K562 (cell line): ENCODE measurements around the gene ENSA. TPM values are rescaled to one million over a fixed set of nuclear protein-coding genes. Genes with fewer than 3 reads are reported as not detected.

Experiments
- ARHGAP35 ChIP-seq: fragments of 450-650 bp; IDR thresholded peaks from 2 replicates; pipeline ENCODE4 v1.6.1; 2018; ENCODE audit not compliant: partially characterized antibody
- ATF7 ChIP-seq: fragments of 450-650 bp; IDR thresholded peaks from 2 replicates; pipeline ENCODE4 v1.7.1; 2014; ENCODE audit warnings: mild to moderate bottlenecking, moderate library complexity
- CAMTA2 ChIP-seq: fragments of 250-450 bp; sonication (Bioruptor Pico); conservative IDR thresholded peaks from 2 replicates; pipeline ENCODE4 v1.5.1; 2022
- CBFA2T3 ChIP-seq: fragments of 450-650 bp; IDR thresholded peaks from 2 replicates; pipeline ENCODE4 v1.6.1; 2017
- HIVEP1 ChIP-seq: fragments of 250-450 bp; sonication (Bioruptor Pico); IDR thresholded peaks from 2 replicates; pipeline ENCODE4 v1.4.0; 2020; ENCODE audit warnings: mild to moderate bottlenecking
- NCOA4 ChIP-seq: fragments of 450-650 bp; IDR thresholded peaks from 2 replicates; pipeline ENCODE4 v1.6.1; 2018; ENCODE audit warnings: mild to moderate bottlenecking; ENCODE audit not compliant: partially characterized antibody
- PCBP1 ChIP-seq: fragments of 200-400 bp; formaldehyde crosslinking; IDR thresholded peaks from 2 replicates; pipeline ENCODE4 v1.6.1; 2018; ENCODE audit warnings: mild to moderate bottlenecking, low read depth, low read length; ENCODE audit not compliant: poor library complexity, severe bottlenecking
- RNF2 ChIP-seq: sonication (generic); IDR thresholded peaks from 2 replicates; pipeline ENCODE4 v1.6.1; 2016
- RREB1 ChIP-seq: fragments of 250-450 bp; sonication (Bioruptor Pico); IDR thresholded peaks from 2 replicates; pipeline ENCODE4 v1.4.0; 2020
- SMARCC2 ChIP-seq: fragments of 450-650 bp; IDR thresholded peaks from 2 replicates; pipeline ENCODE4 v1.6.1; 2017; ENCODE audit warnings: antibody characterized with exemption, moderate library complexity, mild to moderate bottlenecking, low read depth
- ZBTB17 ChIP-seq: fragments of 450-650 bp; formaldehyde crosslinking; IDR thresholded peaks from 2 replicates; pipeline ENCODE4 v1.4.0; 2020; ENCODE audit warnings: mild to moderate bottlenecking
- ZNF175 ChIP-seq: fragments of 200-800 bp; sonication (Bioruptor generic); IDR thresholded peaks from 2 replicates; pipeline ENCODE4 v1.6.1; 2016; ENCODE audit warnings: low read depth, mild to moderate bottlenecking, missing genetic modification characterization, missing compliant biosample characterization
- ZNF23 ChIP-seq: fragments of 250-450 bp; sonication (Bioruptor Pico); IDR thresholded peaks from 2 replicates; pipeline ENCODE4 v1.4.0; 2020; ENCODE audit warnings: mild to moderate bottlenecking
- ZNF318 ChIP-seq, 2 experiments: fragments of 450-650 bp; IDR thresholded peaks; 2 replicates each; pipeline ENCODE4 v1.6.1; 2016; ENCODE audit warnings: mild to moderate bottlenecking in 2 of 2, borderline replicate concordance in 1 of 2, low read depth in 1 of 2, moderate library complexity in 1 of 2
- polyA plus RNA-seq, 8 experiments: library from polyadenylated mRNA; depleted of rRNA in 4 of 8; stranded (reverse) in 5 of 8; unstranded in 3 of 8; fragments of >200 nt; fragmentation: Nextera tagmentation in 2 of 8; fragmentation: Illumina TruSeq in 1 of 8; extraction: Ambion mirVana in 2 of 8; extraction: Trizol in 1 of 8; gene quantifications; 2 replicates each; pipeline versions ENCODE4 v1.2.1 to v1.2.3, GENCODE V29; 2011 to 2014; ENCODE audit warnings: inconsistent platforms in 1 of 8, missing spikeins in 1 of 8
- total RNA-seq, 7 experiments: library from RNA; depleted of rRNA in 6 of 7; stranded (reverse); fragments of >200 nt in 6 of 7; fragmentation: Illumina TruSeq in 2 of 7; extraction: Trizol in 2 of 7; gene quantifications; 2 replicates each; pipeline versions ENCODE4 v1.2.1 to v1.2.3, GENCODE V29; 2011 to 2021; ENCODE audit warnings: low replicate concordance in 1 of 7

The ENSA gene
- total and polyA plus RNA-seq, 9 of the 15 experiments (the other 6 are each of a cell fraction or from before 2014, with no cell fraction given), result 68.1 to 605 (median 188) TPM

GRCh38 chr1:150613061-150613920 lies 16.1 kb downstream of the ENSA start (continued):
- peak; percentile 75; the same call in 1 of the 2 replicates for TF ChIP-seq ZBTB17 (CRISPR knock-in tag)
- no peak for TF ChIP-seq PCBP1
- TF ChIP-seq HIVEP1, result no peak
- no peak for TF ChIP-seq NCOA4
- peak; percentile 90 for TF ChIP-seq SMARCC2
- peak; percentile 79 for TF ChIP-seq ATF7
- no peak for TF ChIP-seq RREB1 (CRISPR knock-in tag)
- TF ChIP-seq CAMTA2 (CRISPR knock-in tag), result no peak
- TF ChIP-seq ZNF175 (CRISPR knock-in tag), result peak; percentile 97
- TF ChIP-seq CBFA2T3, result peak; percentile 74
- peak; percentile 90 for TF ChIP-seq RNF2
- no peak for TF ChIP-seq ARHGAP35
- TF ChIP-seq ZNF23 (CRISPR knock-in tag), result peak; percentile 18; the same call in 1 of the 2 replicates
- TF ChIP-seq ZNF318 (IDR thresholded peaks at IDR 0.05; ENCODE audit: borderline replicate concordance in 1 of 2, low read depth in 1 of 2), result peak in 1 of 2 experiments; percentile 76; a peak in 2 of 4 replicates
